HCT116 (cell line): ENCODE data around the gene LCN1. TPM values are rescaled to one million over a fixed set of nuclear protein-coding genes. Genes with fewer than 3 reads are reported as not detected.

Experiments
- ATAC-seq: fragments of 200-7000 bp; cut with Tn5 transposase; 2 replicates; pipeline ENCODE4 v1.9.1; 2020; ENCODE audit warnings: mild to moderate bottlenecking, moderate library complexity
- BruUV-seq: library from RNA; stranded (reverse); fragments of 400-500 nt; replicated peaks from 2 replicates; lab custom pipeline; 2021; lab: Mats Ljungman, UMichigan
- CTCF ChIA-PET: fragments of 300-600 bp; sonication (Branson Sonifier 250); formaldehyde crosslinking; loops from one replicate; lab custom pipeline; 2021; ENCODE audit warnings: antibody characterized with exemption; lab: Charles Lee
- POLR2A ChIA-PET: fragments of 300-600, 350-600 bp; sonication (Branson Sonifier 250); formaldehyde crosslinking; loops from one replicate; lab custom pipeline; 2021; ENCODE audit warnings: antibody characterized with exemption; lab: Charles Lee
- RAD21 ChIA-PET, 2 experiments: fragments of 300-600 bp; sonication (Branson Sonifier 250); formaldehyde crosslinking; loops; one replicate each; lab custom pipeline; 2023; ENCODE audit warnings: low total read pairs in 2 of 2; ENCODE audit not compliant: uncharacterized antibody in 2 of 2, unreplicated experiment in 2 of 2, low non-redundant PET in 1 of 2; lab: Charles Lee
- DNase-seq: peaks from one replicate; pipeline ENCODE4 v3.0.0-alpha.2; 2010; ENCODE audit warnings: low read depth, low spot score
- H2AFZ ChIP-seq: fragments of 200-600 bp; shearing (Covaris generic), sonication (generic); 2 replicates; pipeline ENCODE4 v1.6.1; 2017; ENCODE audit warnings: low read depth, mixed run types, mixed read lengths, antibody characterized with exemption, low read length; ENCODE audit not compliant: poor library complexity, severe bottlenecking
- H3K27ac ChIP-seq: 2 replicates; pipeline ENCODE4 v1.5.1; 2012; ENCODE audit warnings: low read depth, low read length
- H3K27me3 ChIP-seq: fragments of 200-600 bp; sonication (generic); 2 replicates; pipeline ENCODE4 v1.6.1; 2016; ENCODE audit warnings: mixed run types, low read length, mixed read lengths; ENCODE audit not compliant: insufficient read depth
- H3K36me3 ChIP-seq, 2 experiments: fragments of 200-500 bp in 1 of 2; fragments of 200-600 bp in 1 of 2; sonication (Bioruptor generic) in 1 of 2; sonication (generic) in 1 of 2; 2 replicates each; pipeline versions ENCODE4 v1.5.1 to v1.6.1; 2014 to 2016; ENCODE audit warnings: low read length in 2 of 2, inconsistent platforms in 1 of 2, mixed read lengths in 1 of 2, mixed run types in 1 of 2; ENCODE audit not compliant: insufficient read depth in 2 of 2, control insufficient read depth in 1 of 2
- H3K4me1 ChIP-seq, 2 experiments: fragments of 200-600 bp in 1 of 2; sonication (generic) in 1 of 2; 2 replicates each; pipeline versions ENCODE4 v1.5.1 to v1.6.1; 2012 to 2017; ENCODE audit warnings: low read length in 2 of 2, inconsistent platforms in 1 of 2, mild to moderate bottlenecking in 1 of 2, mixed read lengths in 1 of 2, mixed run types in 1 of 2, moderate library complexity in 1 of 2; ENCODE audit not compliant: insufficient read depth in 2 of 2, control insufficient read depth in 1 of 2
- H3K4me2 ChIP-seq: fragments of 200-600 bp; sonication (generic); 2 replicates; pipeline ENCODE4 v1.6.1; 2017; ENCODE audit warnings: mixed run types, low read length, mixed read lengths
- H3K4me3 ChIP-seq, 2 experiments: fragments of 200-600 bp in 1 of 2; sonication (generic) in 1 of 2; replicated peaks in 1 of 2; 2 replicates each; pipeline ENCODE4 v1.5.1; 2011 to 2016; ENCODE audit warnings: low read length in 2 of 2, control low read depth in 1 of 2, low read depth in 1 of 2, mild to moderate bottlenecking in 1 of 2, mixed read lengths in 1 of 2, mixed run types in 1 of 2
- H3K79me2 ChIP-seq: fragments of 200-600 bp; sonication (generic); 2 replicates; pipeline ENCODE4 v1.6.1; 2017; ENCODE audit warnings: mild to moderate bottlenecking, mixed run types, low read length, moderate library complexity, mixed read lengths; ENCODE audit not compliant: insufficient read depth
- H3K9ac ChIP-seq: fragments of 200-600 bp; sonication (generic); 2 replicates; pipeline ENCODE4 v1.6.1; 2016; ENCODE audit warnings: low read length, mixed read lengths
- H3K9me2 ChIP-seq: fragments of 200-600 bp; sonication (generic), shearing (Covaris generic); 2 replicates; pipeline ENCODE4 v1.6.1; 2017; ENCODE audit warnings: mixed run types, mild to moderate bottlenecking, moderate library complexity; ENCODE audit not compliant: insufficient read depth
- H3K9me3 ChIP-seq, 2 experiments: fragments of 200-500 bp in 1 of 2; fragments of 200-600 bp in 1 of 2; sonication (Bioruptor generic) in 1 of 2; sonication (generic) in 1 of 2; 2 replicates each; pipeline ENCODE4 v1.6.1; 2014 to 2017; ENCODE audit warnings: low read length in 2 of 2, mixed read lengths in 2 of 2, inconsistent platforms in 1 of 2, low read depth in 1 of 2, mild to moderate bottlenecking in 1 of 2, mixed run types in 1 of 2, moderate library complexity in 1 of 2; ENCODE audit not compliant: control insufficient read depth in 1 of 2, insufficient read depth in 1 of 2
- H4K20me1 ChIP-seq: fragments of 200-600 bp; sonication (generic), shearing (Covaris generic); 2 replicates; pipeline ENCODE4 v1.6.1; 2017; ENCODE audit warnings: mixed run types, mild to moderate bottlenecking, moderate library complexity; ENCODE audit not compliant: insufficient read depth
- ATF3 ChIP-seq: IDR thresholded peaks from 2 replicates; pipeline ENCODE4 v1.6.1; 2012
- CTCF ChIP-seq, 3 experiments: fragments of 200-600 bp in 1 of 3; sonication (generic) in 1 of 3; IDR thresholded peaks in 2 of 3; conservative IDR thresholded peaks in 1 of 3; 2 replicates each; pipeline ENCODE4 v1.5.1; 2012 to 2017; ENCODE audit warnings: low read depth in 2 of 3, low read length in 2 of 3, antibody characterized with exemption in 1 of 3, borderline replicate concordance in 1 of 3, control low read depth in 1 of 3, mild to moderate bottlenecking in 1 of 3, mixed read lengths in 1 of 3, mixed run types in 1 of 3, moderate library complexity in 1 of 3; ENCODE audit not compliant: insufficient read depth in 1 of 3
- EGR1 ChIP-seq: IDR thresholded peaks from 2 replicates; pipeline ENCODE4 v1.6.1; 2012; ENCODE audit warnings: low read depth
- ELF1 ChIP-seq: IDR thresholded peaks from 2 replicates; pipeline ENCODE4 v1.6.1; 2012; ENCODE audit warnings: low read depth, borderline replicate concordance
- EZH2 ChIP-seq: fragments of 200-600 bp; sonication (generic); IDR thresholded peaks from 2 replicates; pipeline ENCODE4 v1.6.1; 2017; ENCODE audit warnings: antibody characterized with exemption, mixed run types
- JUND ChIP-seq: IDR thresholded peaks from 2 replicates; pipeline ENCODE4 v1.6.1; 2012
- MAX ChIP-seq: IDR thresholded peaks from 2 replicates; pipeline ENCODE4 v1.6.1; 2012
- SRF ChIP-seq: IDR thresholded peaks from 2 replicates; pipeline ENCODE4 v1.6.1; 2012; ENCODE audit warnings: low read depth
- YY1 ChIP-seq: IDR thresholded peaks from 2 replicates; pipeline ENCODE4 v1.6.1; 2011; ENCODE audit warnings: low read length, low read depth, moderate library complexity, mild to moderate bottlenecking; ENCODE audit not compliant: insufficient replicate concordance; ENCODE audit errors: extremely low read depth
- intact Hi-C: fragments of 100-400 bp; cut with micrococcal nuclease; formaldehyde crosslinking; loops from 2 replicates; pipeline ENCODE4 v1.10.0; 2022
- total RNA-seq: library from RNA; stranded (reverse); gene quantifications from one replicate; pipeline ENCODE4 v1.2.1, GENCODE V29; 2021; ENCODE audit not compliant: unreplicated experiment
- TF ChIP-seq, protein P1 (sequence below): IDR thresholded peaks from 2 replicates; pipeline ENCODE4 v1.6.1; 2012; ENCODE audit warnings: low read depth

LCN1 gene
- total RNA-seq, 1 experiment from 2014 or later: not detected

- RAD21 ChIA-PET: no interaction called here
- H3K27ac ChIP-seq: no peak overlapping the region
- TF ChIP-seq JUND (no peak), ATF3 (no peak), CTCF (IDR thresholded peaks at IDR 0.05 in 2 of 3, conservative IDR thresholded peaks at IDR 0.05 in 1 of 3; ENCODE audit: borderline replicate concordance in 1 of 3, insufficient read depth in 1 of 3, low read depth in 2 of 3, low read length in 2 of 3) (no peak), SRF (no peak), EGR1 (no peak), YY1 (no peak), ELF1 (no peak), EZH2 (no peak), MAX (no peak)
- TF ChIP-seq, protein P1, sequence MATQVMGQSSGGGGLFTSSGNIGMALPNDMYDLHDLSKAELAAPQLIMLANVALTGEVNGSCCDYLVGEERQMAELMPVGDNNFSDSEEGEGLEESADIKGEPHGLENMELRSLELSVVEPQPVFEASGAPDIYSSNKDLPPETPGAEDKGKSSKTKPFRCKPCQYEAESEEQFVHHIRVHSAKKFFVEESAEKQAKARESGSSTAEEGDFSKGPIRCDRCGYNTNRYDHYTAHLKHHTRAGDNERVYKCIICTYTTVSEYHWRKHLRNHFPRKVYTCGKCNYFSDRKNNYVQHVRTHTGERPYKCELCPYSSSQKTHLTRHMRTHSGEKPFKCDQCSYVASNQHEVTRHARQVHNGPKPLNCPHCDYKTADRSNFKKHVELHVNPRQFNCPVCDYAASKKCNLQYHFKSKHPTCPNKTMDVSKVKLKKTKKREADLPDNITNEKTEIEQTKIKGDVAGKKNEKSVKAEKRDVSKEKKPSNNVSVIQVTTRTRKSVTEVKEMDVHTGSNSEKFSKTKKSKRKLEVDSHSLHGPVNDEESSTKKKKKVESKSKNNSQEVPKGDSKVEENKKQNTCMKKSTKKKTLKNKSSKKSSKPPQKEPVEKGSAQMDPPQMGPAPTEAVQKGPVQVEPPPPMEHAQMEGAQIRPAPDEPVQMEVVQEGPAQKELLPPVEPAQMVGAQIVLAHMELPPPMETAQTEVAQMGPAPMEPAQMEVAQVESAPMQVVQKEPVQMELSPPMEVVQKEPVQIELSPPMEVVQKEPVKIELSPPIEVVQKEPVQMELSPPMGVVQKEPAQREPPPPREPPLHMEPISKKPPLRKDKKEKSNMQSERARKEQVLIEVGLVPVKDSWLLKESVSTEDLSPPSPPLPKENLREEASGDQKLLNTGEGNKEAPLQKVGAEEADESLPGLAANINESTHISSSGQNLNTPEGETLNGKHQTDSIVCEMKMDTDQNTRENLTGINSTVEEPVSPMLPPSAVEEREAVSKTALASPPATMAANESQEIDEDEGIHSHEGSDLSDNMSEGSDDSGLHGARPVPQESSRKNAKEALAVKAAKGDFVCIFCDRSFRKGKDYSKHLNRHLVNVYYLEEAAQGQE: no peak
- TF ChIP-seq, all 23 proteins: peak for 0
- Histone ChIP-seq H3K4me3 (no peak overlapping the region), H2AFZ (no peak overlapping the region), H3K79me2 (no peaks in the 10 kb centered on the region), H3K36me3 (no peaks in the 10 kb centered on the region), H3K4me1 (peaks cover 0 to 6% of the 10 kb centered on the region in 2 experiments; a peak in 1 of 4 replicates), H4K20me1 (no peaks in the 10 kb centered on the region), H3K9ac (no peak overlapping the region), H3K9me3 (no peaks in the 10 kb centered on the region), H3K4me2 (no peak overlapping the region), H3K27me3 (no peaks in the 10 kb centered on the region), H3K9me2 (no peaks in the 10 kb centered on the region)
- ATAC-seq (no peak), DNase-seq (no peak)
- CTCF ChIA-PET: interaction anchor here (0.7 kb wide), 1 partner anchor 12 kb away, joined by 3 read pairs; no protein-coding TSS in a partner anchor
- intact Hi-C loops: no loop called here
- BruUV-seq: no TSS peak
- POLR2A ChIA-PET: no interaction called here
Measured at GRCh38 chr9:135517407-135517822, 3.8 kb upstream of the LCN1 start.
